Neural cell (in vitro differentiated cells): ENCODE results near the gene PTPRD. TPM values are rescaled to one million over a fixed set of nuclear protein-coding genes. Genes with fewer than 3 reads are reported as not detected.
A peak's percentile ranks its signal among the peaks of the same experiment; 100 is the strongest.

Experiments used
- H2AFZ ChIP-seq: fragments of 200-600, 300-800 bp; sonication (generic), shearing (Covaris generic); 2 replicates; pipeline ENCODE4 v1.6.0; 2014; ENCODE audit warnings: low read depth, mild to moderate bottlenecking, antibody characterized with exemption, low read length, moderate library complexity
- H3F3A ChIP-seq: fragments of 200-600 bp; shearing (Covaris generic); 2 replicates; pipeline ENCODE4 v1.6.1; 2016; ENCODE audit warnings: mild to moderate bottlenecking, moderate library complexity, mixed read lengths, antibody characterized with exemption, low read length; ENCODE audit not compliant: insufficient read depth, poor library complexity, severe bottlenecking
- H3K27ac ChIP-seq: fragments of 200-600, 300-800 bp; sonication (generic), shearing (Covaris generic); 2 replicates; pipeline ENCODE4 v1.5.1; 2014; ENCODE audit warnings: mild to moderate bottlenecking, low read length, moderate library complexity
- H3K27me3 ChIP-seq: fragments of 300-800, 200-600 bp; sonication (generic), shearing (Covaris generic); 2 replicates; pipeline ENCODE4 v1.6.0; 2014; ENCODE audit warnings: mild to moderate bottlenecking, low read depth, low read length, moderate library complexity; ENCODE audit not compliant: insufficient read depth
- H3K36me3 ChIP-seq: fragments of 300-800, 200-600 bp; sonication (generic), shearing (Covaris generic); 2 replicates; pipeline ENCODE4 v1.5.1; 2014; ENCODE audit warnings: mild to moderate bottlenecking, antibody characterized with exemption, low read length, moderate library complexity; ENCODE audit not compliant: insufficient read depth
- H3K4me2 ChIP-seq: fragments of 300-800, 200-600 bp; sonication (generic), shearing (Covaris generic); 2 replicates; pipeline ENCODE4 v1.6.0; 2014; ENCODE audit warnings: mild to moderate bottlenecking, low read length
- H3K4me3 ChIP-seq: fragments of 300-800, 200-600 bp; sonication (generic), shearing (Covaris generic); 2 replicates; pipeline ENCODE4 v1.5.1; 2014; ENCODE audit warnings: mild to moderate bottlenecking, low read length, moderate library complexity
- H3K79me2 ChIP-seq: fragments of 200-600 bp; shearing (Covaris generic); replicated peaks from 2 replicates; pipeline ENCODE4 v1.6.0; 2014; ENCODE audit warnings: mild to moderate bottlenecking, low read length, moderate library complexity; ENCODE audit not compliant: insufficient read depth
- H3K9ac ChIP-seq: fragments of 300-800, 200-600 bp; sonication (generic), shearing (Covaris generic); 2 replicates; pipeline ENCODE4 v1.6.1; 2016; ENCODE audit warnings: mild to moderate bottlenecking, low read length, mixed read lengths
- H3K9me2 ChIP-seq: fragments of 200-600 bp; shearing (Covaris generic); 2 replicates; pipeline ENCODE4 v1.6.1; 2016; ENCODE audit warnings: mild to moderate bottlenecking, low read length, mixed read lengths; ENCODE audit not compliant: insufficient read depth
- H3K9me3 ChIP-seq: fragments of 200-600, 300-800 bp; sonication (generic), shearing (Covaris generic); 2 replicates; pipeline ENCODE4 v1.6.1; 2016; ENCODE audit warnings: mild to moderate bottlenecking, mixed run types, low read length, moderate library complexity, mixed read lengths
- H4K20me1 ChIP-seq: fragments of 200-600 bp; shearing (Covaris generic); 2 replicates; pipeline ENCODE4 v1.6.1; 2016; ENCODE audit warnings: mild to moderate bottlenecking, mixed run types; ENCODE audit not compliant: insufficient read depth
- EP300 ChIP-seq: fragments of 450-650 bp; conservative IDR thresholded peaks from 2 replicates; pipeline ENCODE4 v1.6.1; 2014; ENCODE audit warnings: antibody characterized with exemption, mild to moderate bottlenecking, moderate library complexity; ENCODE audit not compliant: poor library complexity, severe bottlenecking
- EZH2 ChIP-seq: fragments of 200-600, 300-800 bp; shearing (Covaris generic), sonication (generic); IDR thresholded peaks from 2 replicates; pipeline ENCODE4 v1.6.1; 2014; ENCODE audit warnings: antibody characterized with exemption, low read length, borderline replicate concordance, mild to moderate bottlenecking; ENCODE audit not compliant: insufficient read depth, poor library complexity, severe bottlenecking
- MXI1 ChIP-seq: fragments of 450-650 bp; conservative IDR thresholded peaks from 2 replicates; pipeline ENCODE4 v1.6.1; 2014; ENCODE audit warnings: antibody characterized with exemption, mild to moderate bottlenecking; ENCODE audit not compliant: poor library complexity, severe bottlenecking
- POLR2AphosphoS5 ChIP-seq: IDR thresholded peaks from 2 replicates; pipeline ENCODE4 v1.6.1; 2012
- RAD21 ChIP-seq: fragments of 450-650 bp; conservative IDR thresholded peaks from 2 replicates; pipeline ENCODE4 v1.6.1; 2014; ENCODE audit warnings: antibody characterized with exemption, mild to moderate bottlenecking, moderate library complexity
- SMC3 ChIP-seq: fragments of 450-650 bp; conservative IDR thresholded peaks from 2 replicates; pipeline ENCODE4 v1.6.1; 2014; ENCODE audit warnings: antibody characterized with exemption, mild to moderate bottlenecking, moderate library complexity; ENCODE audit not compliant: poor library complexity
- TAF1 ChIP-seq: IDR thresholded peaks from 2 replicates; pipeline ENCODE4 v1.6.1; 2012; ENCODE audit warnings: low read depth
- polyA plus RNA-seq: library from polyadenylated mRNA; depleted of rRNA; stranded (reverse); fragments of >200 nt; gene quantifications from 2 replicates; pipeline ENCODE4 v1.2.3, GENCODE V29; 2014
- TF ChIP-seq, protein P1 (sequence below): fragments of 450-650 bp; IDR thresholded peaks from 2 replicates; pipeline ENCODE4 v1.5.1; 2014; ENCODE audit warnings: antibody characterized with exemption, mild to moderate bottlenecking, moderate library complexity; ENCODE audit not compliant: poor library complexity, severe bottlenecking
- TF ChIP-seq, protein P2 (sequence below): IDR thresholded peaks from 2 replicates; pipeline ENCODE4 v1.6.1; 2012; ENCODE audit warnings: borderline replicate concordance

The PTPRD gene
- polyA plus RNA-seq, 1 donor from 2014 or later: 143 TPM

DNA sequence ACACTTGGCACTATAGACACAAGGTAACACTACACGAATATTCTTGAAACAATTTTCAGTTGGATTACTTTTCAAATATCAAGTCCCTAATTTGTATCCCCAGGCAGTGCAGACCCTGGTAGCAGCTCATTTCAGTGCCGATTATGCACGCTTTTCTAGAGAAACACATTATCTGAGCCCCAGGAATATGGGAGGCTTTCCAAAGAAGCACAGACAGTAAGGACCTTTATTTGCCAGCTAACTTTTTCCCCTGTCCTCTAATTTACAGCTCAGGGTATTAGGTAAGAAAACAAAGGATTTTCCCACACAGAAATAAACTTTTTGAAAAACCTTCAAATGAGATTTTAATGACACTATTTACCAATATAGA is 1961.0 kb downstream of the PTPRD start:
- Histone ChIP-seq H3K4me3 (peak overlapping the region; percentile 8), H3F3A (no peaks in the 10 kb centered on the region), H2AFZ (no peak overlapping the region), H3K4me2 (peak overlapping the region; percentile 4), H3K79me2 (peaks cover 16% of the 10 kb centered on the region), H3K27me3 (no peaks in the 10 kb centered on the region), H3K9me2 (no peaks in the 10 kb centered on the region), H3K27ac (peak overlapping the region; percentile 6), H3K9me3 (no peaks in the 10 kb centered on the region), H3K36me3 (no peaks in the 10 kb centered on the region), H4K20me1 (no peaks in the 10 kb centered on the region), H3K9ac (no peak overlapping the region)
- TF ChIP-seq, protein P1, sequence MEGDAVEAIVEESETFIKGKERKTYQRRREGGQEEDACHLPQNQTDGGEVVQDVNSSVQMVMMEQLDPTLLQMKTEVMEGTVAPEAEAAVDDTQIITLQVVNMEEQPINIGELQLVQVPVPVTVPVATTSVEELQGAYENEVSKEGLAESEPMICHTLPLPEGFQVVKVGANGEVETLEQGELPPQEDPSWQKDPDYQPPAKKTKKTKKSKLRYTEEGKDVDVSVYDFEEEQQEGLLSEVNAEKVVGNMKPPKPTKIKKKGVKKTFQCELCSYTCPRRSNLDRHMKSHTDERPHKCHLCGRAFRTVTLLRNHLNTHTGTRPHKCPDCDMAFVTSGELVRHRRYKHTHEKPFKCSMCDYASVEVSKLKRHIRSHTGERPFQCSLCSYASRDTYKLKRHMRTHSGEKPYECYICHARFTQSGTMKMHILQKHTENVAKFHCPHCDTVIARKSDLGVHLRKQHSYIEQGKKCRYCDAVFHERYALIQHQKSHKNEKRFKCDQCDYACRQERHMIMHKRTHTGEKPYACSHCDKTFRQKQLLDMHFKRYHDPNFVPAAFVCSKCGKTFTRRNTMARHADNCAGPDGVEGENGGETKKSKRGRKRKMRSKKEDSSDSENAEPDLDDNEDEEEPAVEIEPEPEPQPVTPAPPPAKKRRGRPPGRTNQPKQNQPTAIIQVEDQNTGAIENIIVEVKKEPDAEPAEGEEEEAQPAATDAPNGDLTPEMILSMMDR: no peak
- no peak for TF ChIP-seq EP300
- no peak for TF ChIP-seq EZH2
- TF ChIP-seq, protein P2, sequence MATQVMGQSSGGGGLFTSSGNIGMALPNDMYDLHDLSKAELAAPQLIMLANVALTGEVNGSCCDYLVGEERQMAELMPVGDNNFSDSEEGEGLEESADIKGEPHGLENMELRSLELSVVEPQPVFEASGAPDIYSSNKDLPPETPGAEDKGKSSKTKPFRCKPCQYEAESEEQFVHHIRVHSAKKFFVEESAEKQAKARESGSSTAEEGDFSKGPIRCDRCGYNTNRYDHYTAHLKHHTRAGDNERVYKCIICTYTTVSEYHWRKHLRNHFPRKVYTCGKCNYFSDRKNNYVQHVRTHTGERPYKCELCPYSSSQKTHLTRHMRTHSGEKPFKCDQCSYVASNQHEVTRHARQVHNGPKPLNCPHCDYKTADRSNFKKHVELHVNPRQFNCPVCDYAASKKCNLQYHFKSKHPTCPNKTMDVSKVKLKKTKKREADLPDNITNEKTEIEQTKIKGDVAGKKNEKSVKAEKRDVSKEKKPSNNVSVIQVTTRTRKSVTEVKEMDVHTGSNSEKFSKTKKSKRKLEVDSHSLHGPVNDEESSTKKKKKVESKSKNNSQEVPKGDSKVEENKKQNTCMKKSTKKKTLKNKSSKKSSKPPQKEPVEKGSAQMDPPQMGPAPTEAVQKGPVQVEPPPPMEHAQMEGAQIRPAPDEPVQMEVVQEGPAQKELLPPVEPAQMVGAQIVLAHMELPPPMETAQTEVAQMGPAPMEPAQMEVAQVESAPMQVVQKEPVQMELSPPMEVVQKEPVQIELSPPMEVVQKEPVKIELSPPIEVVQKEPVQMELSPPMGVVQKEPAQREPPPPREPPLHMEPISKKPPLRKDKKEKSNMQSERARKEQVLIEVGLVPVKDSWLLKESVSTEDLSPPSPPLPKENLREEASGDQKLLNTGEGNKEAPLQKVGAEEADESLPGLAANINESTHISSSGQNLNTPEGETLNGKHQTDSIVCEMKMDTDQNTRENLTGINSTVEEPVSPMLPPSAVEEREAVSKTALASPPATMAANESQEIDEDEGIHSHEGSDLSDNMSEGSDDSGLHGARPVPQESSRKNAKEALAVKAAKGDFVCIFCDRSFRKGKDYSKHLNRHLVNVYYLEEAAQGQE: no peak
- no peak for TF ChIP-seq MXI1
- TF ChIP-seq POLR2AphosphoS5: no peak

DNA sequence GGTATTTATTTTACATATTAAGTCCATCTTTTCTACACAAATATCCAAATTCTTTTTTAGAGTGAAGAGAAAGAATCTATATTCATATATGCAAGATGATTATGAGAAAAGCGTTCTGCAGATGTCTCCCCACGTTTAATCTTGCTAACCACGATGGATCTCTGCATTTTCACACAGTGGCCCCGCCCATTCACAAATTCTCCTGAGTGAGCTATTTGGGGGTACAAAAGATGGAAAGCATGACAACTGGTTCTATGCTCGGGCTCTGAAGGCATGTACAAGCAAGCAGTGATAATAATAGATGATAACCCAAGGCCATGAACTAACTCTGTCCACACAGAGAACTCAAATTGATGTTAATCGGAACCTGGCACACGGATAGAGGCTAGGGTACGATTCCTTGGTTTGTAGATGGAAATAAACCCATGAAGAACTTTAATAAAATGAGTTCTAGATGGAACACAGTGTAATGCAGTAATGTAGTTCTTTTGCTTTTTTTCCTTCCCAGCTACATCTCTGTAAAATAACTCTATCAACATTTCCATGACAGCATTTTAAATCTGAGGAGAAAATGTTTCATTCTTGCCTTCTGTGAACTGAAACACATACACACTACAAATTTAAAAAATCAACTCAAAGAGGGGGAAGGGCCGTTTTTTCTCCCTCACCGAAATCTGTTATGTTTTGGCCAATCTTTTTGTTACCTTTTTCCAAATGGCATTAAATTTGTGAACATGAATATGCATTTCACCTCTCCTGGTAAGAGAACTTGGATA is 1961.5 kb downstream of the PTPRD start:
- Histone ChIP-seq H3K9me3 (no peaks in the 10 kb centered on the region), H3K9me2 (no peaks in the 10 kb centered on the region), H3K27ac (peak overlapping the region; percentile 8), H3K79me2 (peaks cover 22% of the 10 kb centered on the region), H2AFZ (no peak overlapping the region), H3K4me2 (peak overlapping the region; percentile 4), H3K4me3 (no peak overlapping the region), H3F3A (no peaks in the 10 kb centered on the region), H4K20me1 (no peaks in the 10 kb centered on the region), H3K36me3 (no peaks in the 10 kb centered on the region), H3K27me3 (no peaks in the 10 kb centered on the region), H3K9ac (no peak overlapping the region)
- TF ChIP-seq, protein P2: no peak
- TF ChIP-seq EZH2 (no peak), RAD21 (no peak), TAF1 (no peak), MXI1 (no peak), EP300 (no peak), SMC3 (no peak), POLR2AphosphoS5 (no peak)
- TF ChIP-seq, protein P1: no peak
